Retinal pigment epithelial cell (primary cell): ENCODE results near the gene LHPP.

ENCODE experiments used
- DNase-seq: peaks from one replicate; pipeline ENCODE4 v3.0.0-alpha.2; 2010; ENCODE audit warnings: low read depth
- H3K4me3 ChIP-seq: 2 replicates; pipeline ENCODE4 v1.5.1; 2011; ENCODE audit warnings: mild to moderate bottlenecking, low read length, control low read depth, moderate library complexity
- TF ChIP-seq, protein P1 (sequence below): conservative IDR thresholded peaks from 2 replicates; pipeline ENCODE4 v1.5.1; 2011; ENCODE audit warnings: low read depth, low read length, control low read depth, inconsistent platforms

The LHPP gene

DNA sequence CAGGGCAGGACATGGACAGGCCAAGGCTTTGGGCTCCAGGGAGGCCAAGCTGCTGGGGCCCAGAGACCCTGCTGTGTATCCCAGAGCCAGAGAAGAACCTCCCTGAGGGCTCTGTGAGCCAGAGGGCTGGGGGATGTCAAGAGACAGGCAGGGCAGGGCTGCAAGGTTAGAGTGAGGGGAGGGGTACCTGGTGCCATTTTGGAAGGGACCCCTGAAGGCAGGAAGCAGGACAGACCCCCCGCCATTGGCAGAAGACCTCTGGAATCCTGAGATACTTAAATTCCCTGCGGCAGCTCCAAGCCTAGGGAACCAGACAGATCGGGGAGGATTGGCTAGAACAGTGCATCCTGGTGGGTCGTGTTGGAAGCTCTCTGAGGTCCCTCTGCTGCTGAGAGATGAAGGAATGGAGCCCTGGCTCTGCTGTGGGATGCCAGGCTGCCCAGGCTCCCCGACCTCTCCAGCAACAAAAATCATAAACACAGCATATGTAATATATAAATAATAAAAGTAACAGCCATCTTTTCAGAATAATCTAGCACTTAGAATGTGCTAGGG lies 75.0 kb downstream of the LHPP start:
- TF ChIP-seq, protein P1, sequence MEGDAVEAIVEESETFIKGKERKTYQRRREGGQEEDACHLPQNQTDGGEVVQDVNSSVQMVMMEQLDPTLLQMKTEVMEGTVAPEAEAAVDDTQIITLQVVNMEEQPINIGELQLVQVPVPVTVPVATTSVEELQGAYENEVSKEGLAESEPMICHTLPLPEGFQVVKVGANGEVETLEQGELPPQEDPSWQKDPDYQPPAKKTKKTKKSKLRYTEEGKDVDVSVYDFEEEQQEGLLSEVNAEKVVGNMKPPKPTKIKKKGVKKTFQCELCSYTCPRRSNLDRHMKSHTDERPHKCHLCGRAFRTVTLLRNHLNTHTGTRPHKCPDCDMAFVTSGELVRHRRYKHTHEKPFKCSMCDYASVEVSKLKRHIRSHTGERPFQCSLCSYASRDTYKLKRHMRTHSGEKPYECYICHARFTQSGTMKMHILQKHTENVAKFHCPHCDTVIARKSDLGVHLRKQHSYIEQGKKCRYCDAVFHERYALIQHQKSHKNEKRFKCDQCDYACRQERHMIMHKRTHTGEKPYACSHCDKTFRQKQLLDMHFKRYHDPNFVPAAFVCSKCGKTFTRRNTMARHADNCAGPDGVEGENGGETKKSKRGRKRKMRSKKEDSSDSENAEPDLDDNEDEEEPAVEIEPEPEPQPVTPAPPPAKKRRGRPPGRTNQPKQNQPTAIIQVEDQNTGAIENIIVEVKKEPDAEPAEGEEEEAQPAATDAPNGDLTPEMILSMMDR = no peak
- no peak for DNase-seq
- H3K4me3 ChIP-seq = no peak overlapping the region

DNA sequence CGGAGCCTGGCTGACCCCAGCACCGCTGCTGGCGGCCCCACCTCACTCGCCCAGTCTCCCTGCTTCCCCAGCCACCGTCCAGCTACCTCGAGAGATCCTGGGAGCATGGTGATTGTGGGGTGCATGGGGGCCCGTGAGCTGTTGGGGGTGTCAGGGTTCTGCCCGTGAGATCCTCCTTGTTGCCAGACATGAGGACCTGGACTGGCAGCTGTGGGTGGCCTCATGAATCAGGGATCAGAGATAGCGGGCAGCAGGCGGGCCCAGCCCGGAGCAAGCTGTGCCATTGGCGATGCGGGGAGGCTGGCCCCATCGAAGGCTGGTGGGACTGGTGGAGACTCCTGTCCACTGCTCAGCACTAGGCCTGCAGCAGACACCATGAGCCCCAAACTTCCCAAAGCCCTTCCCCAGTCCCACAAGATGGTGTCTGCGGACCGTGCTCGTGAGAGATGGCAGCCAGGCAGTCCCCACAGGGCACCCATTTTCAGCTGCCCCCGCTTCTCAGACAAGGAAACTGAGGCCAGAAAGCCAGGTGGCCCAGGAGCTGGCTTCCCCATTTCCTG lies 75.6 kb downstream of the LHPP start:
- TF ChIP-seq, protein P1 = no peak
- no peak for DNase-seq
- no peak overlapping the region for H3K4me3 ChIP-seq

DNA sequence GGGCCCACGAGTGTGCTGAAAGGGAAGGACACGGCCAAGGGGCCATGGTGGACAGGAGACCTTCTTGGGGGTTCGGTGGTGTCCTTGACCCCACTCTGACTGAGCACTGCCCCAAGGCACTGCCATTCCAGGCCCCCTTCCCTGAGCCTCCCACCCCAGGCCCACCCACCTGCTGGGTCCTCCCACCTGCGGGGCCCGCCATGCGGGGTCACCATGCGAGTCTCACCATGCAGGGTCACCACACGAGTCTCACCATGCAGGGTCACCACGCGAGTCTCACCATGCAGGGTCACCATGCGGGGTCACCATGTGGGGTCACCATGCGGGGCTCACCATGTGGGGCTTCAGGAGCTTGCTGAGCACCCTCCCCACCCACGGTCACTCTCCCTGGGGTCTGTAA lies 76.3 kb downstream of the LHPP start:
- TF ChIP-seq, protein P1 = no peak
- no peak overlapping the region for H3K4me3 ChIP-seq
- DNase-seq = no peak

DNA sequence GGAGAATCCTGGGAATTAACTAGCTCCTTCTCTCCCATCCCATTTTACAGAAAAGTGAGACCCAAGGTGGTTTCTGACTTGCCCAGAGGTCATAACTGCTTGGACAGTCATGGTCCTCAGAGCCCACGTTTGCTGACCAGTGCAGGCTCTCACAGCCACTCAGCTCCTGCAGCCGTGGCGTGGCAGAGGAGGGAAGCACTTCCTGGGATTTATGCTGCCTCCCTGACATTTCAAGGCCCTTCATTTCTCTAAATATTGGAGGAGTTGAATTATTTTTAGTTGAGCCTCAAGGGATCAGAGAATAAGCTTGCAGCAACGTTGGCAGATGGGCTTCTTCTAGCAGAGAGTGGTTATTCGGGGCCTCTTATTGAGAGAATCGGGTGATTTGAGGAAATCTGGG lies 77.1 kb downstream of the LHPP start:
- DNase-seq = no peak
- TF ChIP-seq, protein P1 = no peak
- H3K4me3 ChIP-seq = no peak overlapping the region

DNA sequence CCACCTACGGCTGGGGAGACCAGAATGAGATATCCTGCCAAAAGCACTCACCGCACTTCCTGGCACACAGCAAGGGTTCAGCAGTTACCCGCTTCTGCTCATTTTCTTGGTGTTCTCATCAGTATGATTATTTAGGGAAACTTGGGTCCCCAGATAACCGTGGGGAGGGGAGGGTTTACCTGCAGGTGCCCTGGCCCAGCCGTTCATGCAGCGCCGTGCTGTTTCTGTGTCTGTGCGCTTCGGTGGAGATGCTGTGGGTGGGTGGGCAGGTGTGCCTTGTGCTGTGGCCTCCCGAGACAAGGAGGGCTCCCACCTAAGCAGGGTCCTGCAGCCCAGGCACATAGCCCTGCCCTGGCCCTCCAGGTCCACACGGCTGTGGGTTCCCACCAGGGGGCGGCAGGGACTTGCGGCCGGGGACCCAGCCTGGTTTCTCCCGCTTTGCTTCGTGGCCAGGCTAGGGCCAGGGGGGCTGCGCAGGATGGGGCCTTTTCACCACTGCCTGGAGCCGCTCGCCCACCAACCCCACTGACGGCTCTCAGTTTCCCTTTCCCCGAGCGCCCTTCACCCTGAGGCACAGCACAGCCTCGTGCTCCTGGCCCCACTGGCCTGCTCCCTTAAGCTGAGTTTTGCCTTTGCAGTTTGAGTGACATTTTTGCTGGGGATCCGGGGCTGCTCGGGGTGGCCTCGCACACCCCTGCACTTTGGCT lies 78.5 kb downstream of the LHPP start:
- TF ChIP-seq, protein P1 = peak; percentile 85
- DNase-seq = no peak
- no peak overlapping the region for H3K4me3 ChIP-seq

DNA sequence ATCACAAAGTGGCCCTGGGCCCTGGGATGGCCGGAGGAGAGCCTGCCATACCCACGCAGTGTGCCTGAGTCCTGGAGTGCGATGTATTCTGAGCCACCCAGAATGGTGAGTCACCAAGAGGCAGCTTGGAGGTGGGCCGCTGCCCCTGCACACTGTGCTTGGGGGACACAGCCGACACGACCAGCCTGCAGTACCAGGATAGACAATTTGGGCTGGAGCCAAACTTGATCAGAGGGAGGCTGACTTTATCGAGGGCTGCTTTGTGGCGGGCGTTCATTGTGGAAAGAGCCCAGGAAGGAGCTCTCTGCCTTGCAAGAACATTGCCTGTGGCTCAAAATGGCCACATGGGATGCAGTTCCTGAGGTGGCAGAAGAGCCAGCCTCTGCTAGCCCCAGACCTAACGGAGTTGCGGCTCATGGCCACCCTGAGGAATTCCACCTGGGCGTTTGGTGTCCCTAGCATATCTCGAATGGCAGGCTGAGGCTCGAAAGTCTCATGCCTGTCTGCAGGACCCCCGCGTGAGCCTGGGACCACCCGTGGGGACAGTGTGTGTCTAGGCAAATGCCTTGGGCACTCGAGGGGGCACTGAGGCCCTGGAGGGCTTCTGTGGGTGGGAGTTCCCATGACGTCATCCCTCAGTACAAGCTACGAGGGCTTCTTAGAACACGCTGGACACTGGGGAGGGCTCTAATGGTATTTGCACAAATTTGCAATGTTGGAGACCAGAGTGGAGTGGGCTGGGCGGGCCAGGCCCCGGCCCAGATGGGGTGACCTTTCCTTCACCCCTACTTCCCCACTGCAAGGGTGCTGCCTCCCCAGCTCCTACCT lies 79.7 kb downstream of the LHPP start:
- DNase-seq = no peak
- H3K4me3 ChIP-seq = no peak overlapping the region
- TF ChIP-seq, protein P1 = no peak
